GM15510 (cell line): Measurements from ENCODE around the gene FAAP24.

Experiments used
- POLR2A ChIP-seq: IDR thresholded peaks from 3 replicates; pipeline ENCODE4 v1.6.1; 2011; ENCODE audit warnings: borderline replicate concordance; ENCODE audit not compliant: insufficient read length; ENCODE audit errors: extremely low read depth

The FAAP24 gene

GRCh38 chr19:32998722-32999121 lies 26.7 kb downstream of the FAAP24 start:
- no peak for TF ChIP-seq POLR2A

GRCh38 chr19:33000510-33000909 lies 28.5 kb downstream of the FAAP24 start:
- no peak for TF ChIP-seq POLR2A

DNA sequence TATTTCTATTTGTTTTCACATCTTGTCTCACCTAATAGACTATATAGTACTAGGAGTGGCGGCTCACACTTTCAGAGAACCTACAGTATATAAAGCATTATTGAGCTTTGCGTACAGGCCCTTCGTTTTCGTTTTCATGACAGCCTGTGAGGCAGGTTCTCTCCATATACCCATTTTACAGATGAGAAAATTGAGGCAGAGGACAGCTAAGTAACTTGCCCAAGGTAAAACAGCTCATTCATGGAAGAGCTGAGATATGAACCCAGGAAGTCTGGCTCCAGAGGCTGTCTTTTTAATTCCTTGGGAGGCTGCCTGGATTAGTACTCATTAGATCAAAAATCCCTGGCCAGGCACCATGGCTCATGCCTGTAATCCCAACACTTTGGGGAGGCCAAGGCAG lies 28.9 kb downstream of the FAAP24 start:
- TF ChIP-seq POLR2A: no peak

GRCh38 chr19:33005440-33005839 lies 33.4 kb downstream of the FAAP24 start:
- TF ChIP-seq POLR2A: no peak

DNA sequence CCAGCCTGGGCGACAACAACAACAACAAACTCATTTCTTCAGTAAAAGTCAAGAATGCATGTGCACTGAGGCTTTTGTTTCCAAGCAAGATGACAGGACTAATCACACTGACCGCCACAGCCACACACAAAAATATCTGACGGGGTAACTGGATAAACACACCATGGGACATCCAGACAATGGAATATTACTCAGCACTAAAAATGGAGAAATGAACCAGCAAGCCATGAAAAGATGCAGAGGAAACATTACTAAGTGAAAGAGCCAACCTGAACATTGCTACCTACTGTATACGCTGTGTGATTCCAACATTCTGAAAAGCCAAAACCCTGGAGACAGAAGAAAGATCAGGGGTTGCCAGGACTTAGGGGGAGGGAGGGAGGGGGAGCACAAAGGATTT lies 36.7 kb downstream of the FAAP24 start:
- TF ChIP-seq POLR2A: no peak

DNA sequence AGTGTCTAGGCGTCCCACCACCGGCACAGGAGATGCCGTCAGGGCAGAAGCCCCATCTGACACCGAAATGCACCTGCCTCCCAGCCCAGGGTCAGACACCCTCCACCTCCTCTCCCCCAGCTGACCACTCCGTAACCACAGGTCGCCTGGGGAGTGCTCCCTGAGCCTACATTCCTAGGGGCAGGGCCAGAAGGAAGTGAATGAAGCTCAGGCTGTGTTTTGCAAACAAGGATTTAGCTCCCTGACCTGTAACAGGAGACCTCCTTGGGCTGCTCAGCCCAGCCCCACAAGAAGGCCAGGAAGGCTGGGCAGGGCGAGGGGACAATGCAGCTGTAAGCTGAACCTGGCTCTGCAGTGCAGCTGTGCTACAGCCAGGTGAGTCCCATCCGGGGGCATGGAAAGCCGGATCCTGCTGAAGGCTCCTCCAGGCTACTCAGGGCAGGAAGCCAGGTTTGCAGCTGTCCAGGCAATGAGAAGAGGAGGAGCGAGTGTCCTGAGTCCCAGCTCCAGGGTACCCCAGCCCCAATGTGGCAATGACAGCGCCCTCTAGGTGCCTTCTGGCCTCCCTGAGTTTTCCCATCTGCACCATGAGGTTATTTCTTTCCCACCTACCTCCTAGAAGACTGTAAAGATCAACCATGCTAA lies 50.6 kb downstream of the FAAP24 start:
- TF ChIP-seq POLR2A: no peak

- TF ChIP-seq POLR2A: no peak
Measured at GRCh38 chr19:33024398-33024797, 52.4 kb downstream of the FAAP24 start.
